NCI-H2029 treated with DMSO at 0.1 percent for 48 hours (cell line): ENCODE data around the gene OLFML2B.

Experiments used
- DNase-seq: peaks from one replicate; lab custom pipeline; 2025; lab: John Stamatoyannopoulos, UW

The OLFML2B gene

DNA sequence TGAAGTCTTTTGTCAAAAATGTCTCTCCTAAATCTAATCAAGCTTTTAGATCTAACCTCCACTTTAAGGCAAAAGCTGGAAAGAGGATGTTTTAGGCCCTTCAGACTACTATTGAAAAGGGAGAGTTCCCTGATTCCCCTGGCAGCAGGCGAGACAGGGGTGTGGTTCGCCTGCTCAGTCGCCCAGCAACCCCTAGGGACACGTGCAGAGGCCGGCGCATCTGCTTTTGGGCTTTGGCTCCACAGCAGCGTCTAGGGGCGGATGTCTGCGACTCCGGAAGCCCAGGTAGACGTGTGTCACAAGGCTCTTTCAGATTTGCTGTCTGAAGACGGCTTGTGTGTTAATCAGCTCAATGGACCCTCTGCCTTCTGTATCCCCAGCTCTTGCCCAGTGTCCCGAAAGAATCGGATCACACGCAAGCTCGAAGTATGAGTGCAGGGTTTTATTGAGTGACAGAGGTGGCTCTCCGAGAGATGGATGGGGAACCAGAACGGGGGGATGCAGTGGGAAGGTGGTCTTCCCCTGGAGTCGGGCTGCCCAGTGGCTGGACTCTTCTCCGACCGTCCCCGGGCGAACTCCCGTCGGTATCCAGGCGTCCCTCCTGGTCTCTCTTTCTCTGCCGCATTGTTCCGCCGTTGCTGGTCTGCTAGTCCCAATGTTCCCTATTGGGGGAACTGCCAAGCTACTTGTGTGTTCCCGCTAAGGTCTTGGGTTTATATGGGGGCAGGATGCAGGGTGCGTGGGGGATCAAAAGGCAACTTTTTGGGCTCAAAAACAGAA lies 45.5 kb downstream of the OLFML2B start:
- no peak for DNase-seq

DNA sequence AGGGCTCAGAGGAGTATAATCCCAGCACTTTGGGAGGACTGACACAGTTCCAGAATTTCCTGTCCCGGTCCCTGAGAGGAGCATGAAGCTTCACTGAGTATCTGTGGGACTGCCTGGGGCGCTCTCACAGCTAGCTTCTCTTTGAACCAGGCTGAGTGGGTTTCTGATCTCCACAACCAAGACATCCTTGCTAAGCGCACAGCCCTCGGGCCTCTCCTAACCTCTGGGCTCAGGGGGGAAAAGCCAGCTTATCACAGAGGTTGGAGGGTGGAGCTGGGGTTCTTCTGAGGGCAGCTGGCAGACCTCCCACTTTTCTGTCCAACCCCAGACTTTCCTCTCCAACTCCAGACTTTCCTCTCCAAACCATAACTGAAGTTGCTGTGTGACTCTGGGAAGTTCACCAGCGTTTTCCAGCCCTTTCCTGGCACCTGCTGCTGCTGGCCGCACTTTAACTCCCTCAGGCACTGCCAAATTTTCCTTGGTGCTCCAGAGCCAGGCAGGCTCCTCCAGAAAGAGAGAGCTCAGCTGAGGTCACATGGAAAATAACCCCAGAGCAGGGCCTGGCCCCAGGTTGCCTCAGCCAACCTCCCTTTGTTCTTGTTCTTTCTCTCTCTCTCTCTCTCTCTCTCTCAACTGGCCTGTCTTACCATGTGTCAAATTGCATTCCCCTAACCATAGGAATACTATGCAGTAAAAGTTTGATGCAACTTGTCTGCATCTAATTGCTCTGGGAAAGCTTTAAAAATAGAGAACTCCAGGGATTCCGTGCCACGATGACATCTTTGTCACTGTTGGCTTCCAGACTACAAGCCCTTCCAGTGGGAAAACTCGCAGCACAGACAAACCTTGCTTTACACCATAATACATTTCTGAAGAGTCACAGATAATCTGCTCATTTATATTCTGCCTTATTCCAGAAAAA lies 49.5 kb downstream of the OLFML2B start:
- no peak for DNase-seq

DNA sequence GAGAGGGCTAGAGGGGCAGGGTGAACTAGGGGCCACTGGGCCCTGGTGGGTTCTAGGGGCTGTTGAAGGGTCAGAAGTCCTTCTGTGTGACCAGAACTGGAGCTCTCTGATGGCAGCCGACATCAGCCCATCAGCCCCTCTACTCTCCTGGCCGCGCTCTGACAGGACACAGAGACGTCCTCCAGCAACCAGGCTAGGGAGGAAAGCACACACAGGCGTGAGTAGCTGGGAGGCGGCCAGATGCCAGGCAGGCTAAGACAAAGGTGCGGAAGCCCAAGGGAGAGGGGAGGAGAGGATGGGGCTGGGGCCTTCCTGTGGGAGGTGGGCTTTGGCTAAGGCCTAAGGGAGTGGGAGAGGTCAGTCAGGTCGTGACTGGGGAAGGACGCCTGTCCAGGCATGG lies 50.8 kb downstream of the OLFML2B start:
- no peak for DNase-seq

DNA sequence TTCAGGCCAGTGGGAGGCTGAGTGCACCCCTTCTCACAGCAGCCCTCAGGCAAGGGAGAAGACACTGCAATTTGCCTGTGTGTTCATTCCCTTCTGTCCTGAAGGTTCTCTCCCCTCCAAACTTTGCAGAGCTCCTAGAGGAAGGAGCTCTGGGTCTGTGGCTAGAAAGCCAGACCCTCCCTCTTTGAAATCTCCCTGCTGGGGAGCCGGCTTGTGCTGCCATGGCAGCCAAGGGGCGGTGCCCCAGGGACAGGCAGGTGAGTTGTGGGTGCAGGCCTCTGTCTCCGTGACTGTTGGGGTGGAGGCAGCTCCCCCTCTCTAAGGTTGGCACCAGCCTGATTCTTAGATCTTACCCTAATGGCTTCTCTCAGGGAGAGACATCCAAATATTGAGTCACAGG lies 53.0 kb downstream of the OLFML2B start:
- DNase-seq = no peak

DNA sequence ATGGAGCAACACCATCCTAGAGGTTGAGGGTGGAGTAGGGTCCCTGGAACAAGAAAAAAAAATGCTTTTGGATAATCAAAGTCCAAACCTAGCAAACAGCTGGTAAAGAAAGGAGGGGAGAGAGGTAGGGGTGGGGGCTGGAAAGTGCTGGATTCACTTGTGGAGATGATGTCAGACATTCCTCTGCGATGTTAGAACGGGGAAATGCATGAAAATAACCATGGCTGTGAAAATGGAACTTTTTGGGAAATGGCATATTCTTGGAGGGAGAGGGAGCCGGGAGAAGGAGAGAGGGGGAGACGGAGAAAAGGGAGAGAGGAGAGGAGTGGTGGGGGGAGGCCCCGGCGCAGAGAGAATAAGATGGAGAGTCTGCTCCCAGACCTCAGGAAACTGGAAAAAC lies 53.6 kb downstream of the OLFML2B start:
- no peak for DNase-seq

DNA sequence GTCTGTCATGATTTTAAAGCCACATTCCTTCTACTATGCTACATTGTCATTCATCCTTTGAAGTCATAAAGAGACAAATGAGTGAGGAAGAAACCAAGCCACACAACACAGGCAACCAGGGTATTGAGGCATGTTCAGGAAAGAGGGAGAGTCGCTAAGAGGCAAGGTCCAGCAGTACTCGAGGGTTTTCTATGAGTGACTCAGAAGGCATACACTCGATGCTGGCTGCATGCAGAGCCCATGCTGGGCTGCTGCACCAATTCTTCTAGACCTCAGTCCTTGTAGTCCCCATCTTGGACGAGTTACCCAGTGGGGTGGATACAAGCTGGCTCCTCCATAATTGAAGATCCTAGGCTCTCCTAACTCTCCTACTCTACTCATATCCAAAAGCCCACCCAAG lies 57.6 kb downstream of the OLFML2B start:
- DNase-seq = no peak

DNA sequence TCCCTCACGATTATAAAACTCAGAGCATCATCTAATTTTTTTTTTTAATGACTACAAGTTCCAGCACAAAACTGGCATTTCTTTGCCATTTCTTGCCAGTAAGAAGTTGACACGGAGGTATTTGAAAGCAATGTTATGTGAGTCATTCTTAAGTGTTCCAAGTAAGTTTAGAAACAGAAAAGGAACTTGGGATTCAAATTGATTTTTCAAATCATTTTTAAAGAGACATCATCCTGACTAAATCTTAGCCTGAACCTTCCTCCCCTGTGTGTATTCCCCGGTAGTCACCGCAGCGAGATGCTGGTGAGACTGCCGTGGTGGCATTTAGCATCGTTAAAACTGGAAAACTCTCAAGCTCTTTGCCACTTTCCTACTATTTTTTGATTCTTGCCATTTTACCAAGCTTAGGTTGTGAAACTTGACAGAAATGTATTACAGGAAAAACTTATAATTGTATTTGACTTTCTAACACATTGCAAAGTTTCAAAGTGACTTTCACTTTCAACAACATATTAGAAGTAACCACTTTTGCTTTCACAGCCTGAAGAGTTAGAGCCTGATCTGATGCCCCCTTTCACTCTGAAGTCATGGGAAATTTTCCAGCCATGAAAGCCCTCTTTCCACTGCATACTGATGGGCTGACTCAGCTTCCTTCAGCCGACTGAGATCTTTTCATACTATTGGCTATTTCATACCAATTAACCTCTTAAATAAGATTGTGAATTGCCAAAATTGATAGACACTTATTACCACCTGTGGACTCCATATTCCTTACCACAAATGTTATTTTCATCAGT lies 61.4 kb downstream of the OLFML2B start:
- DNase-seq = no peak

DNA sequence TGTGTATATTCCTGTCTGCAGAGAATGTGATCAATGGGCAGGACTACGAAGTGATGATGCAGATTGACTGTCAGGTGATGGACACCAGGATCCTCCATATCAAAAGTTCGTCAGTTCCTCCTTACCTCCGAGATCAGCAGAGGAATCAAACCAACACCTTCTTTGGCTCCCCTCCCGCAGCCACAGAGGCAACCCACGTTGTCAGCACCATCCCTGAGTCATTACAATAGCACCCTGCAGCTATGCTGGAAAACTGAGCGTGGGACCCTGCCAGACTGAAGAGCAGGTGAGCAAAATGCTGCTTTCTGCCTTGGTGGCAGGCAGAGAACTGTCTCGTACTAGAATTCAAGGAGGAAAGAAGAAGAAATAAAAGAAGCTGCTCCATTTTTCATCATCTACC lies 65.2 kb downstream of the OLFML2B start:
- no peak for DNase-seq

DNA sequence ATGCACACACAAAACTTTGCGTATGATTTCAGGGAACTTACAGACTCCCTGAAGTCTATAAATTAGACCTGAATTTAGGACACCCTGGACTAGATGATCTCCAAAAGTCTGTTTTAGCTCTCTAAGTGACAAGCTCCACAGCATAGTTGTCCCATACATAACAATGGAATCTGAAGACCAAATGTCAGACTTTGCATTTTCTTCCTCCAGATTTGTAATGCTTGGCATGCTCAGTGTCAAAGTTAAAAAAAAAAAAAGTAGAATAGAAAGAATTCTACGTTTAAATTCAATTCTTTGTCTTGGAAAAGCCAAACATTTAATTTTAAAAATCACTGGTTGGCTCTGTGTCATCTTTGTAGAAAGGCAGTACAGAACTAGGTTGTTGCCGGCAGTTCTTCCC lies 66.7 kb downstream of the OLFML2B start:
- DNase-seq = no peak

DNA sequence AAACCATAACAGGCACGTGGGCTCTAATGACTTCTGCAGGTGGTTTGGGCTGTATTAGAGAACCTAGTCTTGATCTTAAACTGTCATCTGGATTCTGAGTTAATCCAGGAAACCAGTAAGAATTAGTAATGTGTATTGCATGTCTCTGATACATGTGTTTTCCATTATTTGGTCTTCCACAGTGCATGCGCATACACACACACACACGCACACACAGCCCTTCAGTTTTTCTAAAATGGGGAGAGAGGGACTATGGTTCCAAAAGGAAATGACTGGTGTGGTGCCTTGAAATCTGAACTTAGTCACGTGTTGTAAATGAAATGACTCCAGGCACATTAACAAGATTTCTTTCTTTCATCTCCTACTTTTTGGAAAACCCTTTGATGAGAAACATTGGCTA lies 67.6 kb downstream of the OLFML2B start:
- DNase-seq = no peak

DNA sequence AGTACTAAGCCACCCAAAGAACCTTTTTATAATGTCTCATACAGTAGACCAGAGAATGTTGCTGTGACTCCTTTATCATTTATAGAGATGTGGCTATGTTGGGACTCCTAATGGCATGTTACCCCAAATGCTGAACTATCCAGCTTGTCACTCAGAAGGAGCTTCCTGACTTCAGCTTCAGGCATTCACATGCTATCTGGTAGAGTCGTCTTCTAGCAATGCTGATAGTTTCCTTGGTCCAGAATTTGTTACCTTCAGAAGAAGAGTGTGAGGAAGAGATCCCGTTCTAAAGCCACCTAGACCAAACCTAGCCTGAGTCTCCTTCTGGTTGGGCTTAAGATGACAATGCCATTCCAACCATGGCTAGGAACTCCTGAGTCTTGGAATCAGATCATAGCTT lies 68.1 kb downstream of the OLFML2B start:
- no peak for DNase-seq

DNA sequence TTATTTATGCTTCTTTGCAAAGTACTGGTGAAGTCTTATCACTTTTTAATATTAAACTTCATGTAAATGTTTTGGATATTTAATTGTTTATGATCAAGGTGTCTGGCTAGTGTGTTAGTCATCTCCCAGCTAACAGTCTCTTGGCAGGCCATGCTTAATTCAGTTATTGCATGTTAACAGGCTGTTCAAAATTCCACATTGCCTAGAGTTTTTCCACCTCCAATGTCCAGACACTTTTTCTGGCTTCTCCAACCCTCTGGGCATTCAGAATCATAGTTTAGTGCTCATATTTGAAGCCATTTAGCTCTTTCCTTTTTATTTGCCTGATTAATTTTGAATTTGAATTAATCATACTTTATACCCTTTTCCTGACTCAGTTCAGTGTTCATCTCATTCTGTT lies 69.2 kb downstream of the OLFML2B start:
- no peak for DNase-seq

DNA sequence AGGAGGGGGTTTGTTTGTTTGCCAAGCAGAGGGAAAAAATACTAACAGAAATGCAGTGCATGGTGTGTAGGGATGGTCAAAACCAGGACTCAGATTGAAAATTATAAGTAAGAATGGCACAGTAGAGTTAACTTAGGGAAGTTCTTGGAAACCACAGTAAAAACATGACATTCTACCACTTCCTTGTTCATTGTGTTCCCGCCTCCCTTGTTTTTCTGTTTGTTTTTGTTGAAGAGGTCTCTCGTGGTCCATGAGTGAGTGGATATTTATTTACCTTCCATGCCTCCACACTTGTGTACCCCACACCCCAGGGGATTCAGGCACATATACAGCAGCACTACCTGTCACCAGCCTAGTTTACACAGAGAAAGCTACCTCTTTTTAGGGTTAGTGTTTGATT lies 69.6 kb downstream of the OLFML2B start:
- peak; percentile 49 for DNase-seq

DNA sequence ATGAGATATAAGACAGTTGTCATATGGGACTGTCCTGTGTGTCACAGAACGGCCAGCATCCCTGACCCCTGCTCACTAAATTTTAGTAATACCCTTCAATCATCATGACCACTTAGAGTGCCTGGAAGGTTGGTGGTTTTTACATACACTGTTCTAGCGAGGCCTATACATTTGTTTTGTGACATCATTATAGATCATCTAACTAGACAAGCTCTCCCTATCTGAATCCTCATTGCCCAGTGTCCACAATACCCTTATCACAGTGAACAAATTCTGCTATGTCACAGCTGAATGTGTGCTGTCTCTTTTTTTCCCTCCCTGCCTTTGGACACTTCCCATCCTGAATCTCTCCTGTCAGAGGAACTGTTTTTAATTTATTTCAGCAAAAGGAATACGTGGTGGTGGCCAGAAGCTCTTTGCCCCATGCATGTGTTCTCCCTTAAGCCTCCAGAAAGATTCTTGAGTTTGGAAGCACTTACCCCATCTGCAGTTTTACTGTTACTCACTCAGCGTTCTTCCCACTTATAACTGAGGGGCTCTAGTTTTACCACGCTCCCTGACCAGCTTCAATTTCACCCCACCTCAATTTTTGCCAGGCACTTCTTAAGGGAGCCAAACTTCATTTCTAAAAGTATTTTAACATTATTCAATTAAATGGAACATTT lies 70.3 kb downstream of the OLFML2B start:
- DNase-seq = no peak

DNA sequence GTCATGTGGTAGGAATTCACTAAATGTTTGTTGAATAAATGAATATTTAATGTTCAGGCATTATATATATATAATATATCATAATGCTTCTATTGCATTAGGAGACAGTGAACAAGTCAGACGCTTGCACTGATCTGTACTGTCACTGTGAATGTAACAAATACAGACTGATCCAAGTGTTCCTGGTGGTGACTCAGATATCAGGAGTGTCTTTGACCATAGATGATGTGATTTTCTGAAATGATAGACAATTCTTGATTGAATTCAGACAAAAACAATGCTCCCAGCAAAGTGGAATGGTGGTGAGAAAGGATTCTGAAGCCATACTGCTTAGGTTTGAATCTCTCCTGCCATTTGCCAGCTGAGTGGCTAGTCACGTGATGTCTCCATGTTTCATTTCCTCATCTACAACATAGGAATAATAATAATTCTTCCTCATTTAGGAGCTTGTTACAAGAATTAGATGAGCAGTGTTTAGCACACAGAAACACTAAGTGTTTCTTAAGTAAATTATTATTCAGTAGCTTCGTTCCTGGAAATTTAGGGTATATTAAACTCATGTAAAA lies 71.0 kb downstream of the OLFML2B start:
- DNase-seq = no peak

DNA sequence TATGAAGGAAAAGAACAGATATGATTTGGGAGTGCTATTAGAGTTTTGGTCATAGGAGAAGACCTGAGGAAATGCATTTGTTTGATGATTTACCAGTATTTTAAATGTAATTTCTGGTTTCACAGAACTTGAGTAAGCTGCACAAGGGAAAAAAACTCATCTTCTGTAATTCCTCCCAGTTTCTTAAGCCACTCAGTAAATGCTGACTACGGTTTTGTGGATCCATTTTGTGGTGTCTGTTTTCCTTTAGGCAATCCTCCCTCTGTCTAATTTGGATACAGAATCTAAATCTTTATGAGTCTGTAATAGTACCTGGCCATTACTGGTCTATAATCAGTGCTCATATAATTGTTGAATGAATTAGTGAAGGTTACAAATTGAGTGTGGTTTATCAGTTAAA lies 72.0 kb downstream of the OLFML2B start:
- no peak for DNase-seq

DNA sequence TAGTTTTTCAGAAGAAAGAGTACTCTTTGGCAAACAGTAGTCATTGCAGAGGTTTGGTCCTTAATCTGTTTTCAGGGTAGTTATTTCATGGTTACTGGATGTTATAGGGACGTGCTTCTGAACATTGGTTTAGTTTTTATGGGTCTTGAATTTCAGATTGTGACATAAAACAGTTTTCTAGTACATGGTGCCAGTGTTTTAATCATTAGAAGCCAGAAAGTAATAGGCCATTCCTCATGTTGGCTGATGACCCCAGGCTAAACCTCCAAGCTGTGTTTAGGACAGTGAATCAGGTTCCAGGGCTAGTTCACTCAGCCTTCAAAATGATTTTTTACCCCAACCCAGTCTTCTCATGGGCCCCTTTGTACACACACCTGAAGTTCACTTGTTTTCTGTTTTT lies 73.3 kb downstream of the OLFML2B start:
- DNase-seq = no peak

DNA sequence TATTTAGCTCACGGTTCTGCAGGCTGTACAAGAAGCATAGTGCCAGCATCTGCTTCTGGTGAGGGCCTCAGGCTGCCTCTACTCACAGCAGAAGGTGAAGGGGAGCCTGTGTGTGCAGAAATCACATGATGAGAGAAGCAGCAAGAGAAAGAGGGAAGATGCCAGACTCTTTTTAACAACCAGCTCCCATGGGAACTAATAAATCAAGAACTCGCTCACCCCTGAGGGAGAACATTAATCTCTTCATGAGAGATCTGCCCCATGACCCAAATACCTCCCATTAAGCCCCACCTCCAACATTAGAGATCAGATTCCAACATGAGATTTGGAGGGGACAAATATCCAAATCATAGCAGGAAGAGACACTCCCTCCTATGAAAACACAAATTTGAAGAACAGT lies 74.1 kb downstream of the OLFML2B start:
- DNase-seq = no peak

DNA sequence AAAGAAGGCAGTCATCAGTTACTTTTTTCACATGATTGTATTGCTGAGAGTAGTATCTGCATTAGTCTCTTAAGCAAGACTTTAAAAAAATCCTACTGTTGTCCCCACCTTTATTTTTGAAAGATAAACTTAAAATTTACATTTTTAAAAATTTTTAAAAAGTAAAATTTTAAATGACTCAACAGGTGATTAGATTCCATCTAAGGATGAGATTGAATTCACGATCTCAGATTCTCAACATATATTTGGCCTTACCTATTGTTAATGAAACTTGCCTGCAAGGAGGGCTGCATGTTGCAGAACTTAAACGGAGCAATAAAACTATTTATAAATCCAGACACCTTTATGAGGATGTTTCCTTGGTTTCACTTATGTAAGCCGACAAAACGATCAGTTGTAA lies 75.2 kb downstream of the OLFML2B start:
- DNase-seq = no peak

DNA sequence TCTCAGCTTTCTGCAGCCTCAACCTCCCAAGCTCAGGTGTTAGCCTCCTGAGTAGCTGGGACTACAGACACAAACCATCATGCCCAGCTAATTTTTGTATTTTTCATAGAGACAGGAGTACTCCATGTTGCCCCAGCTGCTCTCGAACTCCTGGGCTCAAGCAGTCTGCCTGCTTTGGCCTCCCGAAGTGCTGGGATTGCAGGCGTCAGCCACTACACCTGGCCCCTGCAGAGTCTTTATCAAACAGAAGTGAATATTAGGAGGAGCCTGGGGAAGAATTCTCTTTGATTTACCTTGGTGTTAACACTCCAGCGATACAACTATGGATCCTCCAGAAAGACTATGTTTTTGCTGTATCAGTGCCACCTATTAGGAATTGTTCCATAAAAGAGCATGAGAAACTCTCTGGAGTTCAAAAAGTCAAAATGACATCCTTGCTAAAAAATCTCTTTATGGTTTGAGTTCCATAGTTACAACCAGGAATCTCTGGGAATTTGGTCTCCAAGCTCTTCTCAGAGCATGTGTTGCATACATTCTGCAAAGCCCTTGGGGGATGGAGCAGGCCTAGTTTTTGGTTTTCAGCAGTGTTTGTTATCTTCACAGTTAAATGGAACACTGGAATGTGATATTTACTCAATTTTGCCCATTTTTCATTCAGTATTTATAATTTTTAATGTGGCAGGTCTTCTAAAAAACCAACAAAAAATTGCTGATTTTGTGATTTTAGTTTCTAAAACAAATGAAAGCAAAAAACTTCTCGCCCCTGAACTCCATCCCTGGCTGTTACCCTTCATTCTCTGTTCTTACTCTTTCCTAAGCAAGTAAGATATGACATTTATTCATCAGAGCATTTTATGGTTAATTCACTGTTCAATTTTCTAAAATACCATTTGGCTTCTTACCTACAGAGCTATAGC lies 77.3 kb downstream of the OLFML2B start:
- no peak for DNase-seq
